Naive B cell (primary cell): ENCODE results near the gene SALL3. TPM values are rescaled to one million over a fixed set of nuclear protein-coding genes. Genes with fewer than 3 reads are reported as not detected.
"Not testable (repeated sequence)": the region's sequence is repeated elsewhere in the genome, so short reads cannot be mapped to it uniquely, and the experiment has no call there.

Experiments used
- ATAC-seq, 2 donors: fragments of 150-1000 bp; cut with Tn5 transposase; 2 replicates each; pipeline ENCODE4 v1.10.0; 2021; ENCODE audit warnings: low read depth in 2 of 2, mild to moderate bottlenecking in 2 of 2, moderate library complexity in 2 of 2
- DNase-seq: peaks from one replicate; pipeline ENCODE4 v3.0.0; 2022
- H3K27ac Mint-ChIP-seq, 6 donors: one replicate each; pipeline ENCODE4 v1.8.0; 2020 to 2022; ENCODE audit warnings: mild to moderate bottlenecking in 6 of 6, mixed read lengths in 6 of 6, moderate library complexity in 5 of 6, inconsistent platforms in 2 of 6
- H3K27me3 Mint-ChIP-seq, 3 donors: one replicate each; pipeline ENCODE4 v1.8.0; 2021 to 2022; ENCODE audit warnings: mixed read lengths in 3 of 3, mild to moderate bottlenecking in 1 of 3
- H3K36me3 Mint-ChIP-seq, 2 donors: one replicate each; pipeline ENCODE4 v1.8.0; 2020 to 2022; ENCODE audit warnings: mixed read lengths in 2 of 2, inconsistent platforms in 1 of 2, mild to moderate bottlenecking in 1 of 2
- H3K4me1 Mint-ChIP-seq, 3 donors: one replicate each; pipeline ENCODE4 v1.8.0; 2020 to 2022; ENCODE audit warnings: mixed read lengths in 3 of 3, inconsistent platforms in 1 of 3, mild to moderate bottlenecking in 1 of 3, moderate library complexity in 1 of 3
- H3K4me3 Mint-ChIP-seq, 8 donors: one replicate each; pipeline ENCODE4 v1.8.0; 2020 to 2022; ENCODE audit warnings: mild to moderate bottlenecking in 8 of 8, mixed read lengths in 8 of 8, moderate library complexity in 8 of 8, inconsistent platforms in 2 of 8
- H3K9me3 Mint-ChIP-seq, 7 donors: one replicate each; pipeline ENCODE4 v1.8.0; 2020 to 2022; ENCODE audit warnings: mixed read lengths in 7 of 7, mild to moderate bottlenecking in 5 of 7, inconsistent platforms in 2 of 7, moderate library complexity in 1 of 7
- polyA plus RNA-seq, 6 donors: library from polyadenylated mRNA; unstranded; fragments of 300-500 nt; fragmentation: Illumina TruSeq; gene quantifications; one replicate each; pipeline ENCODE4 v1.2.3, GENCODE V29; 2021; ENCODE audit warnings: low read depth in 6 of 6

The SALL3 gene
- not detected for polyA plus RNA-seq

DNA sequence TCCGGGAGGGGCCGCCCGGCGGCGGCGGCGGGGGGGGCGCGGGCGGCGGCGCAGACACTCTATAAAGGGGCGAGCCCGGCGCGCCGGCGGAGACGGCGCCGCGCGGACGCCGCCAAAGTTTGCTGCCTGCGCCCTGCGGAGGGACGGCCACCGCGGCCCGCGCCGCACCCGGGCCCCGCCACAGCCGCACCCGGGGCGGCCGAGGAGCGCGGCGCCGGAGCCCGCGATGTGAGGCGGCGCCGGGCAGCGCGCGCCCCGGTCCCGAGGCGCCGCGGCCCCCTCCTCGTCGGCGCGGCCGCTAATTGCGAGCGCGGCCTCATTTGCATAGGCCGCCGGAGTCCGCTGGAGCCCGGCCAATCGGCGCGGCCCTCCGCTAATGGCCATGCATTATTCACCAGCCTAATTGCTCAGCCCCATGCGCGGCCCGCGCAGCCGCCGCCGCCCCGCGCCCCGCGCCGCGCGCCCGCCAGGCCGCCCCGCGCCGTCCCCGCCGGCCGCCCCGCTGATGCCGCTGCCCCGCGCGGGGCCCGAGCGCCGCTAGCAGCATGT, at the start of gene SALL3:
Gene SALL3 (plus strand): TSS at position 89 of the 549 bp plus-strand sequence. CDS start 457 bp downstream, at position 546.
- peaks cover 0 to 10% (median 0%) of the 10 kb centered on the region in 7 donors for H3K9me3 Mint-ChIP-seq
- H3K4me1 Mint-ChIP-seq = peaks cover 0 to 17% (median 16%) of the 10 kb centered on the region in 3 donors
- DNase-seq = no peak
- ATAC-seq = no peak
- peak within 1 kb of the TSS in 2 of 8 donors; percentile 59 to 74 for H3K4me3 Mint-ChIP-seq
- no peak within 1 kb of the TSS for H3K27ac Mint-ChIP-seq
- H3K36me3 Mint-ChIP-seq = peaks cover 0 to 8% of the 10 kb centered on the region in 2 donors
- peaks cover 54 to 68% (median 59%) of the 10 kb centered on the region in 3 donors for H3K27me3 Mint-ChIP-seq

DNA sequence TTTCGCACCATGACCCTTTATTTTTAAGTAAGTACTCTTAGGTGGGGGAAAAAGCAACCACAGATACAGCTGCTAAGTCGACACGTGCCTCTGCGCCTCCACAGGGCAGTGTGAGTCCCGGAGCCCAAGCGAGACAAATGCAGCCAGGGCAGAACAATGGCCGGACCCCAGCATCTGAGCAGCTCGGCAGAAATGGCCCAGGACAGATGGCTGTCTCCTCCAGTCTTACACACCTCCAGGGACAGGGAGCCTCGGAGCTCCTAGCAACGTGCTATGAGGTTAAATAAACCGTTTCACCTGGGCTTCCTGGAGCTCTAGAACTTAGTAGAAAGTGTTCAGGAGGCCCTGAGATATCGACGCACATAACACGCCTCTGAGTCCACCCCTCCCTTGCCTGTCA, 47.3 kb upstream of the SALL3 start:
- Mint-ChIP-seq H3K27ac (no peak overlapping the region), H3K36me3 (no peaks in the 10 kb centered on the region)

DNA sequence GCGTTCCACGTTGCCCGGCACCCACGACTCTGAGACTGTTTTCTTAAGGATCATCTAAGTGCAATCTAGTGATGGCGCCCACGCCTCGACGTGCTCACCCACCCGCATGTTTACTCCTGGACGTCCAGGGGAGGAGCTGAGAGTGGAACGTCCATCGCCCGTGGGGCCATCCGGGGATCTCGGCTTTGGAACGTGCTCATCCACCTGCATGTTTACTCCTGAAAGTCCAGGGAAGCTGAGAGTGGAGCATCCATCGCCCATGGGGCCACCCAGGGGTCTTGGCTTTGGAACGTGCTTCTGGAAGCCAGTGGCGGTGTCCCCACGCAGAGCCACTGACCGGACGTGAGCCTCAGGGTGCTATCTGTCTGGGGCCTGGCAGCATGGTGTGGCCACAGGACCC, 45.6 kb upstream of the SALL3 start:
- peaks cover 0 to 2% (median 0%) of the 10 kb centered on the region in 7 donors for H3K9me3 Mint-ChIP-seq

More for the DNA sequence above, 47.3 kb upstream of the SALL3 start:
- no peaks in the 10 kb centered on the region for H3K27me3 Mint-ChIP-seq
- ATAC-seq (no peak), DNase-seq (no peak)
- peaks cover 0 to 2% (median 0%) of the 10 kb centered on the region in 7 donors for H3K9me3 Mint-ChIP-seq
- no peak overlapping the region for H3K4me3 Mint-ChIP-seq
- no peaks in the 10 kb centered on the region for H3K4me1 Mint-ChIP-seq

DNA sequence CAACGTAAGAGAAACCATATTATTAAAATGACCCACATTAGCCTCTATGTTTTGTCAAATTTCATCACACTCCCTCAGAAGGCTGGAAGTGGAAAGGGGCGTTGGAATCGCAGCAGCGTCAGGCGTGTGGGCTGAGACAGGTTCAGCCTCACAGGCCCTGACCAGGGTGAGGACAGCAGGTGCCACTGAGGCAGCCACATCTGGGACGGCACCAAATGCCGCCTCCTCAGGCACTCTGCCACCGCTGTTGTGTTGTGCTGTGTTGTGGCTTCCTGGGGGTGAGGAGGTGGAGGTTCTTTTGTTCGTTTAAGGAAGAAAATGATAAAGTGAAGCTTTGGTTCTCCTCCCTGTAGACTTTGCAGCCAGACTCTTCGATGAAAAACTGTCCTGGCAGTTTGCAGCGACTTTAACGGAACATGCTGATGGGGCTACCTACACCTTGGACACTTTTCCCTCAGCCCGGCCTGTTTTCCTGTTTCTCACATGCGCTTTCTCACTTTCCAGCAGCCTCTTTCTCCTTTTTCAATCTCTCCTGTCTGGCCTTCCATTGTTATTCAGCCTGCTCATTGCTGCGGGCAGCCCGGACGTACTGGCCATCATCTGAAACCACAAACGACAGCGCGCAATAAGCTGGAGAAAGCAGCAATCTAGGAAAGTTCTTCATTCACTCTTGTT, 44.9 kb upstream of the SALL3 start:
- Mint-ChIP-seq H3K27ac (no peak overlapping the region), H3K4me1 (no peaks in the 10 kb centered on the region), H3K9me3 (peaks cover 0 to 2% (median 0%) of the 10 kb centered on the region in 7 donors), H3K4me3 (no peak overlapping the region), H3K36me3 (no peaks in the 10 kb centered on the region), H3K27me3 (peaks cover 0 to 6% (median 0%) of the 10 kb centered on the region in 3 donors)
- DNase-seq (no peak), ATAC-seq (no peak)

More for the DNA sequence above, 45.6 kb upstream of the SALL3 start:
- ATAC-seq = no peak
- Mint-ChIP-seq H3K27ac (no peak overlapping the region), H3K27me3 (peaks cover 0 to 4% (median 0%) of the 10 kb centered on the region in 3 donors), H3K36me3 (no peaks in the 10 kb centered on the region), H3K4me1 (no peaks in the 10 kb centered on the region), H3K4me3 (no peak overlapping the region)
- DNase-seq = no peak

DNA sequence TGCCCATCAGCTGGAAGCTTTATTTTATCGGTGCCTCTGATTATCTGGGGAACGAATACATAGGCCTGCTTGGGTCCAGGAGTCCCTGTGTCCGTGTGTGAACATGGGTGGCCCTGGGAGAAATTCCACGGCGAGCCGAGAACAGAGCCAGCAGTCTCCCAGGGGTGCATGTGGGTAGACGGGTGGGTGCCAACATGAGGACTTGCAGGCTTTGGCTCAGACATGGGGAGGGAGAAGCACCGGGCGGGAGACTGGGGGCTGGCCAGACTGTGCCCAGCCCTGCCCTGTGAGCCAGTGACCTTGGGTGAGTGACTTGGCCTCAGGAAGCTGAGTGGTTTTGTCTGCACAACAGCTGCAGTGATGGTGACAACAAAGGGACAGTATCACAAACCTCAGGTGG, 44.2 kb upstream of the SALL3 start:
- Mint-ChIP-seq H3K4me1 (no peaks in the 10 kb centered on the region), H3K27ac (no peak overlapping the region), H3K4me3 (no peak overlapping the region), H3K9me3 (no peaks in the 10 kb centered on the region), H3K36me3 (no peaks in the 10 kb centered on the region), H3K27me3 (peaks cover 0 to 6% (median 0%) of the 10 kb centered on the region in 3 donors)
- DNase-seq (no peak), ATAC-seq (no peak)

DNA sequence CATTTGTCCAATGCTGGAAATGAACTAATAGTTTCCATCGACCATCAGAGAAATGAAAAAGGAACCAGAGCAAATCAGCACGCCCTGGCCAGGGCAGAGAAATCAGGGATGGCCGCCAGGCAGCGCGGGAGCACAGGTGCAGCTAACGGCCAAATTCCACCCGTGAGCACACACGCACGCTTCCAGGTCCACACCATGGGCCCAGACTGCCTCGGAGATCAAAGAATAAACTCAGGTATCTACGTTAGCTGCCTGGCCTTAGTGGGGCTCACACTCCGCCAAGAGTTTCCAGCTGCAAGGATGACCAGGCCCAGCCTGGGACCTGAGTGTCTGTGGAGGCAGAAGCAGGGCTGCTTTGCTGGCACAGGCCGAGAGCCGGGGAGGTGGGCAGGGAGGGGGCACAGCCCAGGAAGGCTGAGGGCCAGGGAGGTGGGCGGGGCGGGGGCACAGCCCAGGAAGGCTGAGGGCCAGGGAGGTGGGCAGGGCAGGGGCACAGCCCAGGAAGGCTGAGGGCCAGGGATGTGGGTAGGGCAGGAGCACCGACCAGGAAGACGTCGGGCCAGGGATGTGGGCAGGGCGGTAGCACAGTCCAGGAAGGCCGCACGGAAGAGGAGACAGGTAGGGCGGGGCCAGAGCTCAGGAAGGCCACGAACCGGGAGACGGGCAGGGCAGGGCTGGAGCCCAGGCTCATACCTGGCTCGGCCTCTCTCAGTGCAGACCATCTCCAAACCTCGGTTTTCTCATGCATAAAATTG, 43.2 kb upstream of the SALL3 start:
- no peak for DNase-seq
- Mint-ChIP-seq H3K4me3 (peak overlapping the region in 1 of 8 donors; percentile 52), H3K27me3 (peaks cover 0 to 6% (median 0%) of the 10 kb centered on the region in 3 donors), H3K27ac (no peak overlapping the region), H3K36me3 (no peaks in the 10 kb centered on the region), H3K4me1 (no peaks in the 10 kb centered on the region), H3K9me3 (no peaks in the 10 kb centered on the region)
- ATAC-seq = no peak

DNA sequence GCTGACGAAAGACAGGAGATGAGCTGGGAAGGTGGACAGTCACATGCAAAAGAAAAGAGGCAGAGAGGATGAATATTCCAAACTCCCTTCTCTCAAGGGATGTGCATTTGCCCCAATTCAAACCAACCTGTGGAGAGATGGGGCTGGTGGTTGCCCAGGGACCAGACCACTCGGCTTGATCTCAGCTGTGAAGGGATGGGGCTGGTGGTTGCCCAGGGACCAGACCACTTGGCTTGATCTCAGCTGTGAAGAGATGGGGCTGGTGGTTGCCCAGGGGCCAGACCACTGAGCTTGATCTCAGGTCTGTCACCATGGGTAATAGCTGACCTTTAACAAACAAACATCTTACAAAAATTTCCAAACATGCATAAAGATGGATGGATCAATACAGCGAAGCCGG, 42.5 kb upstream of the SALL3 start:
- no peaks in the 10 kb centered on the region for H3K9me3 Mint-ChIP-seq
- peaks cover 0 to 6% (median 0%) of the 10 kb centered on the region in 3 donors for H3K27me3 Mint-ChIP-seq
- no peaks in the 10 kb centered on the region for H3K36me3 Mint-ChIP-seq
- DNase-seq (no peak), ATAC-seq (no peak)
- H3K4me1 Mint-ChIP-seq = no peaks in the 10 kb centered on the region
- H3K4me3 Mint-ChIP-seq = no peak overlapping the region
- no peak overlapping the region for H3K27ac Mint-ChIP-seq

DNA sequence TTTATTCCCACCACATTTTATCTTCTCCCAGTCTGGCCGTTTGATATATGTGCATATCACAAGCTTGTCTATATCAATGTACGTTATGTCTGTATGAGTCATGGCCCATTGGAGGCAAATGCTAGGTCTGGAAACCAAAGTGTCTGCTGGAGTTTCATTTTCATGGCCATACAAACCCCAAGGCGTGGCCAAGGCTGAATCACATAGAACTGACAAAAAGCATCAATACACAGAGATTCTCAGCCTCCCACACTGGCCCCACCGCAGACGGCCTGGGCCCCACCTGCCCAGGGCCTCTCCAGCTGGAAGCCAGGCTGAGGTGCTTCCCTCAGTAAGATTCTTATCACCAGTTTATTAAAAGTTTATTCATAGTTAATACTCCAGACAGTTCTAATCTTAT, 40.5 kb upstream of the SALL3 start:
- Mint-ChIP-seq H3K36me3 (no peaks in the 10 kb centered on the region), H3K4me3 (no peak overlapping the region), H3K27ac (no peak overlapping the region), H3K9me3 (peaks cover 0 to 7% (median 0%) of the 10 kb centered on the region in 7 donors), H3K27me3 (peaks cover 5 to 14% (median 8%) of the 10 kb centered on the region in 3 donors), H3K4me1 (no peaks in the 10 kb centered on the region)
- DNase-seq (no peak), ATAC-seq (no peak)

DNA sequence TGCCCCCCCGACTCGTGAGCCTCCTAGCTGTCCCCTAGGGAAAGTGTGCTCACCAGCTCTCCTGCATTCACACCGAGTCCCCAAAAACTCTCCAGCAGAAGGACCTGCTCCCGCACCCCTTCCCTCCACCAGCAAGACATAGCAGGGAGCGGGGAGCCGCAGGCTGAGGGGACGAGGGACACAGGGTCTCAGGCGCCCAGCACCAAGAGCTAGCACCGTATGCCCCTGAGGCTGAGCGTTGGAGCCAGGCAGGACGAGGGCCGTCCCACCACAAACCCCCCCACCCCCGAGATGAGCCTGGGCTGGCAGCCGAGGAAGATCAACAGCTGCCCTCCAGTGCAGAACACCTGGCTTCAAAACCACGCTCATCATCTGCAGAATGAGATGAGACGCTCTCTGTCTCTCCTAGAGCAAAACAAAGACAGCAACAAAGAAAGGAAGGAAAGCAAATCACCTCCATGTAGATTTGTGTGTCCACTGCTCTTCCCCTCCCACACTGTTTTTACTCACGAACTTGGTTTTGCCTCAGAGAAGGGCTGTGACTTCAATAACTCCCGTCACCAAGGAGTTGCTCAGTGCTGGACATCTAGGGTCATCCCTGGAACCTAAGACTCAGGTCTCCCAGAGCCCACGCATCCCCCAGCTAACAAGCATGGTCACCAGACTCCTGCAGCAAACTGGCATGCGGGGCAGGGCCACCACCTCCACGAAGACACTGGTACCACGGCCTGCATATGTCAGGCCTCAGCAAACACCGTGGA, 39.7 kb upstream of the SALL3 start:
- Mint-ChIP-seq H3K27me3 (peaks cover 5 to 17% (median 8%) of the 10 kb centered on the region in 3 donors), H3K36me3 (no peaks in the 10 kb centered on the region), H3K4me3 (no peak overlapping the region), H3K4me1 (no peaks in the 10 kb centered on the region), H3K9me3 (peaks cover 0 to 7% (median 0%) of the 10 kb centered on the region in 7 donors), H3K27ac (no peak overlapping the region)
- DNase-seq (no peak), ATAC-seq (no peak)

DNA sequence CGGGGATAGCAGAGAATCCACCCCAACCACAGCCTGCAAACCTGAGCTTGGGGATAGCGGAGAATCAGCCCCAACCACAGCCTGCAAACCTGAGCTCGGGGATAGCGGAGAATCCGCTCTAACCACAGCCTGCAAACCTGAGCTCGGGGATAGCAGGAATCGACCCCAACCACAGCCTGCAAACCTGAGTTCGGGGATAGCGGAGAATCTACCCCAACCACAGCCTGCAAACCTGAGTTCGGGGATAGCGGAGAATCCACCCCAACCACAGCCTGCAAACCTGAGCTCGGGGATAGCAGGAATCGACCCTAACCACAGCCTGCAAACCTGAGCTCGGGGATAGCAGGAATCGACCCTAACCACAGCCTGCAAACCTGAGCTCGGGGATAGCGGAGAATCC, 37.4 kb upstream of the SALL3 start:
- not testable (repeated sequence) for H3K4me3 Mint-ChIP-seq, H3K4me1 Mint-ChIP-seq, H3K27ac Mint-ChIP-seq, ATAC-seq, DNase-seq, H3K36me3 Mint-ChIP-seq, H3K9me3 Mint-ChIP-seq
- H3K27me3 Mint-ChIP-seq = peaks cover 5 to 22% (median 16%) of the 10 kb centered on the region in 3 donors

DNA sequence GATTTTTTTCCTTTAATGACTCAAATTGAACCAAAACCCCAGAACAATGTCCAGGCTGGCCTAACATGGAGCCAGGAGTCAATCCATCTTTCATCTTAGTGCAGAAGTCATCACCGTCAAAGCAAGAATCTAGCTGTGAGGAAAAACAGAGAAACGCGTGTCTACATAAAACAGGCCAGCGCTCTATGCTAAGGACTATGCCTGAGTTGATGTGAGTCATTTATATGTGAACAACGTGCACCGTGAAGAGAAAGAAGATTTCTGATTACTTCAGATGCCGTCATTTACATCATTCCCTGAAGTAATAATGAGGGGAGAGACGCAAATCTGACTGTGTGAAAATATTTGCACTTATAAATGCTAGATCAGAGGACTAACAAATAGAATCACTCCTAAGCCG, 34.0 kb upstream of the SALL3 start:
- Mint-ChIP-seq H3K27me3 (peaks cover 5 to 24% (median 16%) of the 10 kb centered on the region in 3 donors), H3K27ac (no peak overlapping the region), H3K4me3 (no peak overlapping the region), H3K36me3 (peaks cover 0 to 6% of the 10 kb centered on the region in 2 donors), H3K9me3 (peaks cover 0 to 9% (median 0%) of the 10 kb centered on the region in 7 donors), H3K4me1 (no peaks in the 10 kb centered on the region)
- DNase-seq (no peak), ATAC-seq (no peak)

DNA sequence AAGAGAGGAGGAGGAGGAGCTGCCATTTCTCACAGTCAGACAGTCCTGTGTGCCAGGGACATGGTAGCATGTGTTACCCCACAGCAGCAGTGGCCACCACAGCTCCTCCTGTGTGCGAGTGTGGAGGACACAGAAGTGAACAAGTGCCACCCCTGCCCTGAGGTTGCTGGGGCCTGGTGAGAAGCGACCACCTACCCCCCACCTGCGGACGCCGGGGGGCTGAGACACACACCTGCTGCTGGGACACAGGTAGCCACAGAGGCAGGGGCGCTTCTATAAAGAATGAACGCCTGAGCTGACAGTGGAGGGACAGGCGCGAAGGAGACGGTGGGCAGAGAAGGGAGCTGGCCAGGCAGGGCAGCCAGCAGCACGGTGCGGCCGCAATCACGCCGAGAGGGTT, 32.3 kb upstream of the SALL3 start:
- DNase-seq = no peak
- peaks cover 0 to 6% of the 10 kb centered on the region in 2 donors for H3K36me3 Mint-ChIP-seq
- no peak overlapping the region for H3K4me3 Mint-ChIP-seq
- H3K27ac Mint-ChIP-seq = no peak overlapping the region
- no peak for ATAC-seq
- H3K4me1 Mint-ChIP-seq = no peaks in the 10 kb centered on the region
- H3K27me3 Mint-ChIP-seq = peaks cover 10 to 24% (median 16%) of the 10 kb centered on the region in 3 donors
- H3K9me3 Mint-ChIP-seq = peaks cover 2 to 13% (median 8%) of the 10 kb centered on the region in 7 donors

DNA sequence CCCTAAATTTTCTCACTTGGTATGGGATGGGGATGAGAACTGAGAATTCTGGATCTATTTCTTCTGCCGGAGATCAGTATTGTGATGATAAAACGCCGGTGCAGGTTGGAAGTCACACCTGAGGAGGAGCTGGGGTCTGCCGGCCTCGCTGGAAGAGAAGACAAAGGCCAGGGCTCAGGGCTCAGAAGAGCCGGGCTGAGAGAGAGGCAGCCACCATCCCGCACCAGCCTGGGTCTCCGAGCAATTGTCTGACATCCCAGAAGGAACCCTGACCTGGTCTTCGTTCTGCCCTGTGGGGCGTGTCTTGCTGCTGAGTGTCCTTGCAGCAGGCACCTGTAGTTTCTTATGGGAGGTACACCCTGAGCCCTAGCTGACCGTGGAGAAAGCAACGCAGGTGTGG, 31.4 kb upstream of the SALL3 start:
- ATAC-seq (no peak), DNase-seq (no peak)
- Mint-ChIP-seq H3K4me1 (no peaks in the 10 kb centered on the region), H3K27ac (no peak overlapping the region), H3K27me3 (peaks cover 10 to 24% (median 16%) of the 10 kb centered on the region in 3 donors), H3K36me3 (peaks cover 0 to 6% of the 10 kb centered on the region in 2 donors), H3K4me3 (no peak overlapping the region), H3K9me3 (peaks cover 3 to 13% (median 9%) of the 10 kb centered on the region in 7 donors)
